H9 (cell line): ENCODE data around the gene S1PR4. TPM values are rescaled to one million over a fixed set of nuclear protein-coding genes. Genes with fewer than 3 reads are reported as not detected.

ENCODE experiments used
- DNase-seq: peaks from one replicate; pipeline ENCODE4 v3.0.0-alpha.2; 2017
- H2AFZ ChIP-seq: one replicate; pipeline ENCODE4 v1.6.1; 2013; ENCODE audit warnings: mild to moderate bottlenecking, low read length, control low read depth, moderate library complexity
- H2AK5ac ChIP-seq: 2 replicates; pipeline ENCODE4 v1.6.1; 2013; ENCODE audit warnings: low read length, control low read depth, mixed read lengths; ENCODE audit not compliant: insufficient read length
- H2BK120ac ChIP-seq: one replicate; pipeline ENCODE4 v1.6.1; 2013; ENCODE audit warnings: low read depth, mild to moderate bottlenecking, low read length, control low read depth, inconsistent platforms; ENCODE audit not compliant: poor library complexity, severe bottlenecking
- H2BK12ac ChIP-seq: 2 replicates; pipeline ENCODE4 v1.6.1; 2013; ENCODE audit warnings: low read length, control low read depth, mixed read lengths, low read depth; ENCODE audit not compliant: insufficient read length
- H2BK15ac ChIP-seq: 2 replicates; pipeline ENCODE4 v1.6.1; 2013; ENCODE audit warnings: low read depth, low read length, control low read depth
- H2BK20ac ChIP-seq: one replicate; pipeline ENCODE4 v1.6.1; 2013; ENCODE audit warnings: low read depth, mild to moderate bottlenecking, low read length, control low read depth, inconsistent platforms; ENCODE audit not compliant: poor library complexity, severe bottlenecking
- H2BK5ac ChIP-seq: 2 replicates; pipeline ENCODE4 v1.6.1; 2013; ENCODE audit warnings: low read length, control low read depth, mixed read lengths; ENCODE audit not compliant: insufficient read length
- H3K14ac ChIP-seq: 2 replicates; pipeline ENCODE4 v1.6.1; 2013; ENCODE audit warnings: low read length, control low read depth; ENCODE audit not compliant: insufficient read depth
- H3K18ac ChIP-seq: 2 replicates; pipeline ENCODE4 v1.6.1; 2013; ENCODE audit warnings: low read depth, mild to moderate bottlenecking, mixed read lengths, low read length, control low read depth; ENCODE audit not compliant: insufficient read length
- H3K23ac ChIP-seq: 2 replicates; pipeline ENCODE4 v1.6.1; 2013; ENCODE audit warnings: low read length, control low read depth, mixed read lengths, low read depth; ENCODE audit not compliant: insufficient read length
- H3K23me2 ChIP-seq: 2 replicates; pipeline ENCODE4 v1.6.1; 2013; ENCODE audit warnings: low read depth, mild to moderate bottlenecking, mixed read lengths, low read length, control low read depth; ENCODE audit not compliant: insufficient read length, poor library complexity, severe bottlenecking
- H3K27ac ChIP-seq: 2 replicates; pipeline ENCODE4 v1.5.1; 2013; ENCODE audit warnings: low read length, control low read depth, mixed read lengths, low read depth; ENCODE audit not compliant: insufficient read length
- H3K27me3 ChIP-seq: 2 replicates; pipeline ENCODE4 v1.6.1; 2013; ENCODE audit warnings: low read length, control low read depth, inconsistent platforms; ENCODE audit not compliant: insufficient read depth
- H3K4ac ChIP-seq: 2 replicates; pipeline ENCODE4 v1.6.1; 2013; ENCODE audit warnings: low read depth, mild to moderate bottlenecking, control low read depth, inconsistent platforms, low read length, moderate library complexity
- H3K4me1 ChIP-seq: 2 replicates; pipeline ENCODE4 v1.6.1; 2013; ENCODE audit warnings: low read length, control low read depth, inconsistent platforms; ENCODE audit not compliant: insufficient read depth
- H3K4me2 ChIP-seq: 2 replicates; pipeline ENCODE4 v1.6.1; 2013; ENCODE audit warnings: low read length, control low read depth, mixed read lengths; ENCODE audit not compliant: insufficient read length, insufficient read depth
- H3K56ac ChIP-seq: 2 replicates; pipeline ENCODE4 v1.6.1; 2013; ENCODE audit warnings: low read depth, mild to moderate bottlenecking, mixed read lengths, low read length, control low read depth; ENCODE audit not compliant: insufficient read length
- H3K79me1 ChIP-seq: 2 replicates; pipeline ENCODE4 v1.6.1; 2013; ENCODE audit warnings: low read depth, mild to moderate bottlenecking, moderate library complexity, low read length, control low read depth, inconsistent platforms; ENCODE audit not compliant: insufficient read depth, poor library complexity, severe bottlenecking
- H3K79me2 ChIP-seq: 2 replicates; pipeline ENCODE4 v1.6.1; 2013; ENCODE audit warnings: low read length, control low read depth, inconsistent platforms; ENCODE audit not compliant: insufficient read depth
- H3K9ac ChIP-seq: 2 replicates; pipeline ENCODE4 v1.6.1; 2013; ENCODE audit warnings: low read length, control low read depth, mixed read lengths; ENCODE audit not compliant: insufficient read length; ENCODE audit errors: extremely low read depth
- H3K9me3 ChIP-seq: one replicate; pipeline ENCODE4 v1.6.1; 2013; ENCODE audit warnings: low read depth, low read length, inconsistent platforms; ENCODE audit not compliant: control insufficient read depth
- H3T11ph ChIP-seq: one replicate; pipeline ENCODE4 v1.6.1; 2013; ENCODE audit warnings: mild to moderate bottlenecking, low read length, control low read depth, inconsistent platforms
- H4K20me1 ChIP-seq: one replicate; pipeline ENCODE4 v1.6.1; 2013; ENCODE audit not compliant: control insufficient read depth, insufficient read length, insufficient read depth
- H4K5ac ChIP-seq: 2 replicates; pipeline ENCODE4 v1.6.1; 2013; ENCODE audit warnings: low read depth, mild to moderate bottlenecking, mixed read lengths, low read length, control low read depth; ENCODE audit not compliant: insufficient read length
- H4K8ac ChIP-seq: replicated peaks from 2 replicates; pipeline ENCODE4 v1.6.1; 2013; ENCODE audit warnings: low read length, control low read depth, mixed read lengths, low read depth; ENCODE audit not compliant: insufficient read length
- H4K91ac ChIP-seq: 2 replicates; pipeline ENCODE4 v1.6.1; 2013; ENCODE audit warnings: low read depth, mild to moderate bottlenecking, moderate library complexity, mixed read lengths, low read length, control low read depth; ENCODE audit not compliant: insufficient read length
- H3K27ac Mint-ChIP-seq, 3 experiments: 2 replicates in 2 of 3; 3 replicates in 1 of 3; pipeline ENCODE4 v1.8.0; 2020 to 2021; ENCODE audit warnings: mixed read lengths in 3 of 3, mild to moderate bottlenecking in 1 of 3, moderate library complexity in 1 of 3
- H3K27me3 Mint-ChIP-seq: 2 replicates; pipeline ENCODE4 v1.8.0; 2021; ENCODE audit warnings: low read depth, mild to moderate bottlenecking, moderate library complexity, mixed read lengths
- H3K36me3 Mint-ChIP-seq, 3 experiments: 2 replicates in 2 of 3; 3 replicates in 1 of 3; pipeline ENCODE4 v1.8.0; 2020 to 2021; ENCODE audit warnings: low read depth in 3 of 3, mixed read lengths in 3 of 3; ENCODE audit not compliant: insufficient read depth in 1 of 3
- H3K4me1 Mint-ChIP-seq, 2 experiments: 2 replicates each; pipeline ENCODE4 v1.8.0; 2020; ENCODE audit warnings: mixed read lengths in 2 of 2
- H3K4me3 Mint-ChIP-seq, 2 experiments: 2 replicates in 1 of 2; 3 replicates in 1 of 2; pipeline ENCODE4 v1.8.0; 2020 to 2021; ENCODE audit warnings: mild to moderate bottlenecking in 2 of 2, mixed read lengths in 2 of 2, moderate library complexity in 1 of 2
- H3K9me3 Mint-ChIP-seq, 2 experiments: 2 replicates in 1 of 2; 3 replicates in 1 of 2; pipeline ENCODE4 v1.8.0; 2020; ENCODE audit warnings: mild to moderate bottlenecking in 2 of 2, mixed read lengths in 2 of 2, moderate library complexity in 1 of 2
- CTCF ChIP-seq: fragments of 200-600 bp; sonication (generic); conservative IDR thresholded peaks from 3 replicates; pipeline ENCODE4 v1.8.0; 2021; ENCODE audit warnings: antibody characterized with exemption, mild to moderate bottlenecking
- WGBS: extraction: QIAGEN DNeasy Blood & Tissue Kit; methylation state at CpG from one replicate; pipeline ENCODE4 v1.1.7; 2013; ENCODE audit warnings: missing lambda C conversion rate, low lambda C conversion rate, mixed read lengths; ENCODE audit not compliant: insufficient read length; ENCODE audit errors: extremely low coverage; 5-methylcytosine and 5-hydroxymethylcytosine counted together
- total RNA-seq: library from RNA; stranded (reverse); gene quantifications from 2 replicates; pipeline ENCODE4 v1.2.1, GENCODE V29; 2021

Gene S1PR4
- total RNA-seq, 1 experiment from 2014 or later: not detected

- no peaks in the 10 kb centered on the region; a peak in 1 of 5 replicates for H3K9me3 Mint-ChIP-seq
- Histone ChIP-seq H2AK5ac (no peak overlapping the region), H3K14ac (no peak overlapping the region), H2AFZ (no peak overlapping the region), H3K27ac (no peak overlapping the region), H4K8ac (no peak overlapping the region), H2BK12ac (no peak overlapping the region), H4K5ac (no peak overlapping the region), H3K79me1 (no peaks in the 10 kb centered on the region), H2BK15ac (no peak overlapping the region), H2BK5ac (no peak overlapping the region), H3K23me2 (no peaks in the 10 kb centered on the region), H3K23ac (no peak overlapping the region), H4K91ac (no peak overlapping the region), H3K18ac (no peak overlapping the region), H3K4me1 (no peaks in the 10 kb centered on the region), H3K4me2 (no peak overlapping the region), H3K9me3 (no peaks in the 10 kb centered on the region), H3K4ac (no peak overlapping the region), H3K56ac (no peak overlapping the region), H3K9ac (no peak overlapping the region), H3K79me2 (no peaks in the 10 kb centered on the region), H2BK20ac (no peak overlapping the region), H3K27me3 (no peaks in the 10 kb centered on the region), H4K20me1 (no peaks in the 10 kb centered on the region), H2BK120ac (no peak overlapping the region), H3T11ph (no peak overlapping the region)
- DNase-seq: no peak
- TF ChIP-seq CTCF: no peak
- H3K27ac Mint-ChIP-seq: no peak overlapping the region
- no CpG with 5 or more reads among the region's 11 CpGs for WGBS
- no peaks in the 10 kb centered on the region for H3K36me3 Mint-ChIP-seq
- no peak overlapping the region for H3K4me3 Mint-ChIP-seq
- H3K27me3 Mint-ChIP-seq: peaks cover 1% of the 10 kb centered on the region
- H3K4me1 Mint-ChIP-seq: no peaks in the 10 kb centered on the region
Observed at GRCh38 chr19:3142781-3143337, 35.7 kb upstream of the S1PR4 start.
